Type B pancreatic cell (in vitro differentiated cells): Measurements from ENCODE around the gene OLIG3. TPM values are rescaled to one million over a fixed set of nuclear protein-coding genes. Genes with fewer than 3 reads are reported as not detected.

Experiments used
- DNase-seq: peaks from one replicate; pipeline ENCODE4 v3.0.0; 2021; ENCODE audit warnings: mixed read lengths; ENCODE audit not compliant: unreplicated experiment; ENCODE audit errors: extremely low spot score
- H3K27ac Mint-ChIP-seq: 2 replicates; pipeline ENCODE4 v1.8.0; 2021; ENCODE audit warnings: mild to moderate bottlenecking, mixed read lengths
- H3K27me3 Mint-ChIP-seq: 2 replicates; pipeline ENCODE4 v1.8.0; 2021; ENCODE audit warnings: mixed read lengths
- H3K36me3 Mint-ChIP-seq: 2 replicates; pipeline ENCODE4 v1.8.0; 2021; ENCODE audit warnings: mixed read lengths
- H3K4me1 Mint-ChIP-seq: one replicate; pipeline ENCODE4 v1.8.0; 2021; ENCODE audit warnings: mixed read lengths; ENCODE audit not compliant: unreplicated experiment
- H3K4me3 Mint-ChIP-seq: 2 replicates; pipeline ENCODE4 v1.8.0; 2021; ENCODE audit warnings: mild to moderate bottlenecking, mixed read lengths
- H3K9me3 Mint-ChIP-seq: 2 replicates; pipeline ENCODE4 v1.8.0; 2021; ENCODE audit warnings: mixed read lengths
- CTCF ChIP-seq: fragments of 200-600 bp; sonication (generic); conservative IDR thresholded peaks from 2 replicates; pipeline ENCODE4 v1.5.0; 2021; ENCODE audit warnings: antibody characterized with exemption, mild to moderate bottlenecking
- total RNA-seq: library from RNA; stranded (reverse); gene quantifications from 2 replicates; pipeline ENCODE4 v1.2.1, GENCODE V29; 2021; ENCODE audit warnings: low replicate concordance

The OLIG3 gene
- total RNA-seq, 1 donor from 2014 or later, result 3.4 TPM

GRCh38 chr6:137494988-137495702 lies 951 bp upstream of the OLIG3 start:
- H3K27ac Mint-ChIP-seq, result peak overlapping the region; percentile 27
- peaks cover 99% of the 10 kb centered on the region for H3K27me3 Mint-ChIP-seq
- TF ChIP-seq CTCF, result no peak
- H3K9me3 Mint-ChIP-seq, result no peaks in the 10 kb centered on the region
- peaks cover 7% of the 10 kb centered on the region for H3K4me1 Mint-ChIP-seq
- no peak for DNase-seq
- H3K4me3 Mint-ChIP-seq, result peak overlapping the region; percentile 78
- H3K36me3 Mint-ChIP-seq, result peaks cover 3% of the 10 kb centered on the region

- DNase-seq, result no peak
- H3K36me3 Mint-ChIP-seq, result peaks cover 3% of the 10 kb centered on the region
- no peak overlapping the region for H3K27ac Mint-ChIP-seq
- H3K4me1 Mint-ChIP-seq, result peaks cover 10% of the 10 kb centered on the region
- TF ChIP-seq CTCF, result no peak
- H3K9me3 Mint-ChIP-seq, result no peaks in the 10 kb centered on the region
- peaks cover 99% of the 10 kb centered on the region for H3K27me3 Mint-ChIP-seq
- H3K4me3 Mint-ChIP-seq, result peak overlapping the region; percentile 78
Observed at GRCh38 chr6:137493218-137494038, 766 bp downstream of the OLIG3 start.

GRCh38 chr6:137492289-137493217 lies 1.6 kb downstream of the OLIG3 start:
- Mint-ChIP-seq H3K36me3 (peaks cover 3% of the 10 kb centered on the region), H3K4me1 (peaks cover 10% of the 10 kb centered on the region), H3K4me3 (peak overlapping the region; percentile 78), H3K27ac (no peak overlapping the region), H3K27me3 (peaks cover 98% of the 10 kb centered on the region), H3K9me3 (no peaks in the 10 kb centered on the region)
- DNase-seq, result no peak
- no peak for TF ChIP-seq CTCF

GRCh38 chr6:137491478-137491877 lies 2.7 kb downstream of the OLIG3 start:
- Mint-ChIP-seq H3K27ac (no peak overlapping the region), H3K9me3 (no peaks in the 10 kb centered on the region), H3K27me3 (peaks cover 98% of the 10 kb centered on the region), H3K4me1 (peaks cover 17% of the 10 kb centered on the region), H3K36me3 (peaks cover 3% of the 10 kb centered on the region), H3K4me3 (peak overlapping the region; percentile 49)
- no peak for DNase-seq
- TF ChIP-seq CTCF, result no peak

- peaks cover 3% of the 10 kb centered on the region for H3K36me3 Mint-ChIP-seq
- H3K27ac Mint-ChIP-seq, result no peak overlapping the region
- peaks cover 14% of the 10 kb centered on the region for H3K4me1 Mint-ChIP-seq
- H3K27me3 Mint-ChIP-seq, result peaks cover 98% of the 10 kb centered on the region
- H3K4me3 Mint-ChIP-seq, result peak overlapping the region; percentile 28
- no peak for DNase-seq
- no peak for TF ChIP-seq CTCF
- no peaks in the 10 kb centered on the region for H3K9me3 Mint-ChIP-seq
Observed at GRCh38 chr6:137490961-137491360, 3.2 kb downstream of the OLIG3 start.
